K562 (cell line): ENCODE measurements around the gene FXYD3. TPM values are rescaled to one million over a fixed set of nuclear protein-coding genes. Genes with fewer than 3 reads are reported as not detected.

Experiments used
- ATAC-seq: fragments of 200-7000 bp; cut with Tn5 transposase; 3 replicates; pipeline ENCODE4 v1.9.1; 2020; ENCODE audit warnings: moderate library complexity
- BruUV-seq: library from RNA; stranded (reverse); fragments of 400-500 nt; replicated peaks from 2 replicates; lab custom pipeline; 2021; lab: Mats Ljungman, UMichigan
- CTCF ChIA-PET: fragments of 300-600 bp; formaldehyde crosslinking; extraction: SDS; loops from one replicate; lab custom pipeline; 2021; ENCODE audit warnings: low intra/inter-chr PET ratio; lab: Yijun Ruan, JAX
- POLR2A ChIA-PET: fragments of 300-600, 350-650 bp; sonication (Branson Sonifier 250); formaldehyde crosslinking; extraction: SDS; loops from one replicate; lab custom pipeline; 2021; ENCODE audit warnings: antibody characterized with exemption, inconsistent platforms; lab: Yijun Ruan, JAX
- DNase-seq, 4 experiments: peaks; one replicate each; pipeline versions ENCODE4 v3.0.0 to v3.0.0-alpha.2; 2011 to 2018; ENCODE audit warnings: low spot score in 3 of 4, mixed read lengths in 3 of 4; ENCODE audit errors: extremely low read depth in 1 of 4
- FAIRE-seq: peaks from 2 replicates; lab custom pipeline; 2011; peaks lifted over from hg19 to GRCh38; lab: Jason Lieb, UNC
- H2AFZ ChIP-seq: 2 replicates; pipeline ENCODE4 v1.6.0; 2011; ENCODE audit warnings: low read depth, low read length, control low read depth, inconsistent platforms
- H3K27ac ChIP-seq: fragments of 200-600 bp; 3 replicates; pipeline ENCODE4 v1.8.0; 2011; ENCODE audit warnings: low read depth, mild to moderate bottlenecking, control low read depth, inconsistent platforms, low read length, moderate library complexity, mixed read lengths; ENCODE audit errors: extremely low read depth
- H3K27me3 ChIP-seq, 2 experiments: fragments of 300-600 bp in 1 of 2; 2 replicates in 1 of 2; 3 replicates in 1 of 2; pipeline versions ENCODE4 v1.6.0 to v1.8.0; 2011; ENCODE audit warnings: inconsistent platforms in 2 of 2, low read length in 2 of 2, mild to moderate bottlenecking in 1 of 2, mixed read lengths in 1 of 2, moderate library complexity in 1 of 2; ENCODE audit not compliant: control insufficient read depth in 2 of 2, insufficient read depth in 2 of 2
- H3K36me3 ChIP-seq: fragments of 300-600 bp; 3 replicates; pipeline ENCODE4 v1.8.0; 2011; ENCODE audit warnings: mild to moderate bottlenecking, low read length, inconsistent platforms; ENCODE audit not compliant: control insufficient read depth, insufficient read depth
- H3K4me1 ChIP-seq, 2 experiments: fragments of 200-600 bp in 1 of 2; replicated peaks in 1 of 2; 2 replicates in 1 of 2; 3 replicates in 1 of 2; pipeline versions ENCODE4 v1.5.1 to v1.8.0; 2011; ENCODE audit warnings: inconsistent platforms in 2 of 2, low read length in 2 of 2, mild to moderate bottlenecking in 1 of 2, mixed read lengths in 1 of 2, moderate library complexity in 1 of 2; ENCODE audit not compliant: control insufficient read depth in 2 of 2, insufficient read depth in 2 of 2
- H3K4me2 ChIP-seq: 2 replicates; pipeline ENCODE4 v1.6.1; 2011; ENCODE audit warnings: low read length, control low read depth, inconsistent platforms, mixed read lengths; ENCODE audit not compliant: insufficient read depth
- H3K4me3 ChIP-seq: fragments of 200-600 bp; sonication (generic), shearing (Covaris generic); 2 replicates; pipeline ENCODE4 v1.5.1; 2016; ENCODE audit warnings: control low read depth, inconsistent platforms
- H3K79me2 ChIP-seq: fragments of 200-600 bp; 3 replicates; pipeline ENCODE4 v1.8.0; 2011; ENCODE audit warnings: low read length, inconsistent platforms; ENCODE audit not compliant: control insufficient read depth, insufficient read depth
- H3K9ac ChIP-seq, 2 experiments: 2 replicates each; pipeline versions ENCODE4 v1.6.0 to v1.6.1; 2011; ENCODE audit warnings: low read depth in 2 of 2, low read length in 2 of 2, control low read depth in 1 of 2, inconsistent platforms in 1 of 2, mild to moderate bottlenecking in 1 of 2, mixed read lengths in 1 of 2; ENCODE audit not compliant: insufficient read depth in 1 of 2
- H3K9me1 ChIP-seq: one replicate; pipeline ENCODE4 v1.6.0; 2011; ENCODE audit warnings: inconsistent platforms, mild to moderate bottlenecking, low read length, moderate library complexity; ENCODE audit not compliant: control insufficient read depth, insufficient read depth
- H3K9me3 ChIP-seq: replicated peaks from 2 replicates; pipeline ENCODE4 v1.5.1; 2011; ENCODE audit warnings: low read depth, low read length, inconsistent platforms; ENCODE audit not compliant: control insufficient read depth, insufficient read depth
- H4K20me1 ChIP-seq: replicated peaks from 2 replicates; pipeline ENCODE4 v1.6.1; 2011; ENCODE audit warnings: low read length, inconsistent platforms, mixed read lengths; ENCODE audit not compliant: control insufficient read depth, insufficient read depth
- ARID1B ChIP-seq: fragments of 450-650 bp; IDR thresholded peaks from 2 replicates; pipeline ENCODE4 v1.6.1; 2016; ENCODE audit warnings: antibody characterized with exemption, mild to moderate bottlenecking, inconsistent platforms
- ATF7 ChIP-seq: fragments of 450-650 bp; IDR thresholded peaks from 2 replicates; pipeline ENCODE4 v1.7.1; 2014; ENCODE audit warnings: mild to moderate bottlenecking, moderate library complexity
- BRF1 ChIP-seq: IDR thresholded peaks from 3 replicates; pipeline ENCODE4 v1.6.1; 2011; ENCODE audit warnings: borderline replicate concordance, mild to moderate bottlenecking; ENCODE audit not compliant: insufficient read length; ENCODE audit errors: extremely low read depth
- ESRRA ChIP-seq: fragments of 450-650 bp; IDR thresholded peaks from 2 replicates; pipeline ENCODE4 v1.6.1; 2014; ENCODE audit warnings: low read depth, mild to moderate bottlenecking, moderate library complexity, borderline replicate concordance
- GTF3C2 ChIP-seq: IDR thresholded peaks from 3 replicates; pipeline ENCODE4 v1.6.1; 2011; ENCODE audit warnings: borderline replicate concordance, mild to moderate bottlenecking, moderate library complexity; ENCODE audit not compliant: insufficient read length; ENCODE audit errors: extremely low read depth
- NBN ChIP-seq: fragments of 450-650 bp; IDR thresholded peaks from 2 replicates; pipeline ENCODE4 v1.6.1; 2016; ENCODE audit warnings: low read depth, mild to moderate bottlenecking
- PYGO2 ChIP-seq: fragments of 450-650 bp; IDR thresholded peaks from 2 replicates; pipeline ENCODE4 v1.6.1; 2016; ENCODE audit warnings: mild to moderate bottlenecking, missing genetic modification characterization, moderate library complexity, missing compliant biosample characterization
- SIN3A ChIP-seq, 2 experiments: fragments of 150-350 bp in 1 of 2; IDR thresholded peaks; 2 replicates each; pipeline ENCODE4 v1.6.1; 2011 to 2016; ENCODE audit warnings: borderline replicate concordance in 2 of 2, low read depth in 2 of 2, low read length in 2 of 2, mild to moderate bottlenecking in 2 of 2, moderate library complexity in 2 of 2; ENCODE audit not compliant: control insufficient read depth in 1 of 2
- SRSF1 ChIP-seq: fragments of 200-400 bp; formaldehyde crosslinking; IDR thresholded peaks from 2 replicates; pipeline ENCODE4 v1.6.1; 2017; ENCODE audit warnings: mild to moderate bottlenecking, low read depth, low read length, moderate library complexity
- TBL1XR1 ChIP-seq, 2 experiments: IDR thresholded peaks; 2 replicates each; pipeline ENCODE4 v1.6.1; 2012; ENCODE audit warnings: improper control_type of control experiment in 2 of 2, low read length in 2 of 2, mild to moderate bottlenecking in 1 of 2
- ZFX ChIP-seq: sonication (generic); formaldehyde crosslinking; IDR thresholded peaks from 2 replicates; pipeline ENCODE4 v1.8.0; 2022; ENCODE audit warnings: mild to moderate bottlenecking, missing genetic modification reagents, moderate library complexity
- ZNF668 ChIP-seq: fragments of 250-450 bp; sonication (Bioruptor Pico); IDR thresholded peaks from 2 replicates; pipeline ENCODE4 v1.8.0; 2022; ENCODE audit warnings: mild to moderate bottlenecking, inconsistent platforms
- WGBS: fragments of 100-300 bp; shearing (Covaris generic); methylation state at CpG from one replicate; pipeline ENCODE4 v1.1.6; 2016; ENCODE audit warnings: low coverage, mixed read lengths; ENCODE audit not compliant: insufficient coverage; ENCODE audit errors: missing lambda C conversion rate; 5-methylcytosine and 5-hydroxymethylcytosine counted together
- in situ Hi-C: fragments of 300-500 bp; cut with MboI; formaldehyde crosslinking; loops from 4 replicates; pipeline ENCODE4 v1.15.0; 2018; ENCODE audit warnings: inconsistent platforms, mixed read lengths
- intact Hi-C: fragments of 100-400 bp; cut with micrococcal nuclease; formaldehyde crosslinking; loops from 2 replicates; pipeline ENCODE4 v1.14.2; 2022
- polyA plus RNA-seq, 8 experiments: library from polyadenylated mRNA; depleted of rRNA in 4 of 8; stranded (reverse) in 5 of 8; unstranded in 3 of 8; fragments of >200 nt; fragmentation: Nextera tagmentation in 2 of 8; fragmentation: Illumina TruSeq in 1 of 8; extraction: Ambion mirVana in 2 of 8; extraction: Trizol in 1 of 8; gene quantifications; 2 replicates each; pipeline versions ENCODE4 v1.2.1 to v1.2.3, GENCODE V29; 2011 to 2014; ENCODE audit warnings: inconsistent platforms in 1 of 8, missing spikeins in 1 of 8
- total RNA-seq, 7 experiments: library from RNA; depleted of rRNA in 6 of 7; stranded (reverse); fragments of >200 nt in 6 of 7; fragmentation: Illumina TruSeq in 2 of 7; extraction: Trizol in 2 of 7; gene quantifications; 2 replicates each; pipeline versions ENCODE4 v1.2.1 to v1.2.3, GENCODE V29; 2011 to 2021; ENCODE audit warnings: low replicate concordance in 1 of 7
- TF ChIP-seq, protein P1 (sequence below), 3 experiments: fragments of 200-800 bp in 1 of 3; sonication (Bioruptor generic) in 1 of 3; sonication (generic) in 1 of 3; formaldehyde crosslinking in 1 of 3; IDR thresholded peaks; 2 replicates each; pipeline versions ENCODE4 v1.6.1 to v1.8.0; 2016 to 2022; ENCODE audit warnings: mild to moderate bottlenecking in 2 of 3, missing compliant biosample characterization in 2 of 3, missing genetic modification characterization in 2 of 3, missing genetic modification reagents in 1 of 3

The FXYD3 gene
- total and polyA plus RNA-seq, 9 of the 15 experiments (the other 6 are each of a cell fraction or from before 2014, with no cell fraction given) = 0.24 TPM; not detected in 8

DNA sequence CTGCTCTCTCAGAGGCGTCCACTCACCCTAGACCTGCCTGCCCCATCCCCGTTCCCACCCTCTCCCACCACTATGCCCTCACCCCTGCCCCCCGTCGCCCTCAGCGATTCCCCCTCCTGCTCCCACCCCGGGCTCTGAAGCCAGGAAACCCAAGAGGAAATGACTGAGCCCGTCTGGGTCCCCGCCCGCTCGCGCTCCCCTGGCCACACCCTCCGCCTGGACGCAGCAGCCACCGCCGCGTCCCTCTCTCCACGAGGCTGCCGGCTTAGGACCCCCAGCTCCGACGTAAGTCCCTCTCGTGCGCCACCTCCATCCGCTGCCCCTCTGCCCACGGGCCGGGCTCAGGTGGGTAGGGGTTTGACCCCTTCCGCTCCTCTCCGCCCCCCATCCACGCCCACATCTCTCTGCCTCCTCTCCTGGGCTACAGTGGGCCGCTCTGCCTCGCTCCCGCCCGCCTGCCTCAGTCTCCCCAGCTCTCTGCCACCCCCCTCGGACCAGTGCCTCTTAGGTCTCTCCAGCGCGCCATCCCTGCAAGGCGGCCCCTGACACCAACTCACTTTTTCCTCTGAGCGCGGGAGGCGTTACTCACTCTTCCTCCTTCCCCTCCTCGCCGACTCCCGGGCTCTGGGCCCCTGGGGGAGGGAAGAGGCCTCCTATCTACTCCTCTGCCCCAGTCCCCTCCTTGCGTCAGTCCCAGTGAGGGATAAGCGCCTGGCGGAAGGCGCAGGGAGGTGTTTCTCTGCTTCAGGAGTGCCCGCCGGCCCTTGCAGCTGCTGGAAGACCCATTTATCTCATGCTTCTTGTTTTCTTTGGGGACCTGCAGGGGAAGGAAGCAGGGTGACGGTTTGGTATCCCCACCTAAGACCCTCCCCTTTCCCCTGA lies 39.1 kb downstream of the FXYD3 start, which contains the start of gene FXYD5:
Gene FXYD5, plus strand, starts transcription at position 211 of the 882 bp plus-strand sequence. CDS start 816 bp downstream, outside the sequence.
- H3K79me2 ChIP-seq = peaks cover 51% of the 10 kb centered on the region
- ChIA-PET CTCF (no interaction called here), POLR2A (interaction anchor here (0.6 to 1.2 kb wide), 6 partner anchors 8 to 654 kb away, joined by 3 to 5 read pairs (median 3); no protein-coding TSS in a partner anchor)
- intact Hi-C loops = loop anchor here (5.0 kb wide), 3 partner anchors 53 to 113 kb away; partner anchors contain the start of genes LSR and USF2
- peak within 1 kb of the TSS; percentile 92 for H3K4me3 ChIP-seq
- H3K9me1 ChIP-seq = no peaks in the 10 kb centered on the region
- H3K4me2 ChIP-seq = peak within 1 kb of the TSS; percentile 95
- H4K20me1 ChIP-seq = no peaks in the 10 kb centered on the region
- under 1% methylated on average over 27 of the region's 49 CpGs for WGBS
- H3K9me3 ChIP-seq = no peaks in the 10 kb centered on the region
- FAIRE-seq = peak; percentile 86
- H3K27ac ChIP-seq = peak within 1 kb of the TSS; percentile 95
- ATAC-seq = peak; percentile 92
- TSS peak; percentile 65 for BruUV-seq
- in situ Hi-C loops = no loop called here
- DNase-seq = peak; percentile 88 to 94 (median 91)
- peak within 1 kb of the TSS; percentile 91 for H2AFZ ChIP-seq
- H3K9ac ChIP-seq = peak within 1 kb of the TSS; percentile 89 to 96
- H3K27me3 ChIP-seq = no peaks in the 10 kb centered on the region
- peaks cover 44% of the 10 kb centered on the region for H3K36me3 ChIP-seq
- H3K4me1 ChIP-seq = peaks cover 13 to 44% of the 10 kb centered on the region in 2 experiments; a peak in 4 of 5 replicates
- TF ChIP-seq ESRRA (no peak), SIN3A (IDR thresholded peaks at IDR 0.05; ENCODE audit: borderline replicate concordance in 2 of 2, control insufficient read depth in 1 of 2, low read depth in 2 of 2, low read length in 2 of 2) (peak; percentile 73 to 82; a peak in 3 of 4 replicates), PYGO2 (no peak), ATF7 (peak; percentile 78; the same call in 1 of the 2 replicates), NBN (peak; percentile 68), GTF3C2 (no peak), ARID1B (peak; percentile 71), ZFX (CRISPR knock-in tag) (peak; percentile 85), SRSF1 (no peak), ZNF668 (CRISPR knock-in tag) (no peak), BRF1 (no peak), TBL1XR1 (IDR thresholded peaks at IDR 0.05; ENCODE audit: low read length in 2 of 2) (no peak)
- TF ChIP-seq, protein P1, sequence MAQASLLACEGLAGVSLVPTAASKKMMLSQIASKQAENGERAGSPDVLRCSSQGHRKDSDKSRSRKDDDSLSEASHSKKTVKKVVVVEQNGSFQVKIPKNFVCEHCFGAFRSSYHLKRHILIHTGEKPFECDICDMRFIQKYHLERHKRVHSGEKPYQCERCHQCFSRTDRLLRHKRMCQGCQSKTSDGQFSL (CRISPR knock-in tag; IDR thresholded peaks at IDR 0.05) = 0 out of 2 replicates have a peak, but pooled peaks have one; percentile 24
- TF ChIP-seq, protein P1 (tag; IDR thresholded peaks at IDR 0.05) = no peak
